Common myeloid progenitor, CD34-positive (primary cell): ENCODE measurements around the gene PTPN1.

Experiments used
- CTCF ChIA-PET: fragments of 350-600 bp; sonication (Branson Sonifier 250); formaldehyde crosslinking; loops from one replicate; lab custom pipeline; 2021; ENCODE audit warnings: antibody characterized with exemption; lab: Charles Lee
- POLR2A ChIA-PET: fragments of 350-600 bp; sonication (Branson Sonifier 250); formaldehyde crosslinking; loops from one replicate; lab custom pipeline; 2021; ENCODE audit warnings: antibody characterized with exemption; lab: Charles Lee
- DNase-seq, 3 donors: peaks; one replicate each; pipeline versions ENCODE4 v3.0.0 to v3.0.0-alpha.2; 2013
- H3K27ac ChIP-seq, 2 experiments: 1 replicate in 1 of 2; 2 replicates in 1 of 2; pipeline ENCODE4 v1.7.0; 2013; ENCODE audit warnings: inconsistent platforms in 2 of 2, low read length in 2 of 2, mild to moderate bottlenecking in 2 of 2, low read depth in 1 of 2, moderate library complexity in 1 of 2; ENCODE audit not compliant: severe bottlenecking in 2 of 2, insufficient read depth in 1 of 2, poor library complexity in 1 of 2
- H3K27me3 ChIP-seq, 5 experiments: replicated peaks in 2 of 5; 1 replicate in 3 of 5; 2 replicates in 2 of 5; pipeline versions ENCODE4 v1.6.1 to v1.7.0; 2013; ENCODE audit warnings: low read length in 4 of 5, mild to moderate bottlenecking in 2 of 5, moderate library complexity in 2 of 5, inconsistent platforms in 1 of 5; ENCODE audit not compliant: insufficient read depth in 5 of 5, control insufficient read depth in 4 of 5
- H3K36me3 ChIP-seq, 4 experiments: 1 replicate in 2 of 4; 2 replicates in 2 of 4; pipeline versions ENCODE4 v1.6.1 to v1.7.0; 2013; ENCODE audit warnings: low read length in 3 of 4, control low read depth in 1 of 4, mild to moderate bottlenecking in 1 of 4; ENCODE audit not compliant: control insufficient read depth in 4 of 4, insufficient read depth in 4 of 4
- H3K4me1 ChIP-seq, 4 experiments: 1 replicate in 3 of 4; 2 replicates in 1 of 4; pipeline versions ENCODE4 v1.6.1 to v1.7.1; 2013; ENCODE audit warnings: low read length in 3 of 4, mild to moderate bottlenecking in 3 of 4, control low read depth in 1 of 4, inconsistent platforms in 1 of 4, moderate library complexity in 1 of 4; ENCODE audit not compliant: control insufficient read depth in 4 of 4, insufficient read depth in 4 of 4; ENCODE audit errors: control extremely low read depth in 1 of 4
- H3K4me3 ChIP-seq, 7 experiments: 1 replicate in 4 of 7; 2 replicates in 3 of 7; pipeline versions ENCODE4 v1.5.1 to v1.7.0; 2013; ENCODE audit warnings: mild to moderate bottlenecking in 7 of 7, low read length in 6 of 7, moderate library complexity in 6 of 7, inconsistent platforms in 2 of 7, low read depth in 2 of 7, control low read depth in 1 of 7; ENCODE audit not compliant: insufficient read depth in 4 of 7, control insufficient read depth in 1 of 7; ENCODE audit errors: extremely low read depth in 1 of 7
- H3K9me3 ChIP-seq, 5 experiments: 1 replicate in 4 of 5; 2 replicates in 1 of 5; pipeline versions ENCODE4 v1.6.1 to v1.7.1; 2013; ENCODE audit warnings: low read length in 4 of 5, mild to moderate bottlenecking in 2 of 5, inconsistent platforms in 1 of 5, low read depth in 1 of 5, moderate library complexity in 1 of 5; ENCODE audit not compliant: control insufficient read depth in 4 of 5, insufficient read depth in 2 of 5; ENCODE audit errors: control extremely low read depth in 1 of 5
- WGBS: methylation state at CpG from one replicate; pipeline ENCODE4 v1.1.5; 2013; ENCODE audit not compliant: insufficient coverage; 5-methylcytosine and 5-hydroxymethylcytosine counted together

Gene PTPN1

DNA sequence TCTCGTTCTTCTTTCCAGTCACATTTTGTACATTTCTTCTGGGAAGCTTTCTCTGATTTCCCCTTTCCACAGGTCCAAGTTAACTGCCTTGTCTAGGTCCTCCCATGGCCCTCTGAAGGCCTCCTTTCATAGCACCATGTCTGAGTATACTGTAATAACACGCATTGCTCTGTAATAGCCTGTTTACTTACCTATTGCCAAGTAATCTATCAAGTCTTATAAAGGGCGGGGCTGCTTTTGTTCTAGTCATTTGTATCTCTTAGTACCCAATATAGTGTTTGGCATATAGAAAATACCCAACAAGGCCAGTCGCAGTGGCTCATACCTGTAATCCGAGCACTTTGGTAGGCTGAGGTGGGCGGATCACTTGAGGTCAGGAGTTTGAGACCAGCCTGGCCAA, 17.9 kb downstream of the PTPN1 start:
- no peak for DNase-seq
- Histone ChIP-seq H3K27ac (no peak overlapping the region), H3K4me1 (peaks cover 9 to 49% (median 25%) of the 10 kb centered on the region in 4 experiments), H3K27me3 (no peaks in the 10 kb centered on the region), H3K9me3 (no peaks in the 10 kb centered on the region), H3K36me3 (peaks cover 0 to 4% (median 2%) of the 10 kb centered on the region in 4 experiments), H3K4me3 (no peak overlapping the region)
- POLR2A ChIA-PET = no interaction called here
- CTCF ChIA-PET = interaction anchor here (32.0 to 55.4 kb wide), 2 partner anchors 16 to 22 kb away, joined by 906 read pairs; partner anchors contain the start of gene PTPN1
- 0% methylated on average over 1 of the region's 6 CpGs for WGBS

DNA sequence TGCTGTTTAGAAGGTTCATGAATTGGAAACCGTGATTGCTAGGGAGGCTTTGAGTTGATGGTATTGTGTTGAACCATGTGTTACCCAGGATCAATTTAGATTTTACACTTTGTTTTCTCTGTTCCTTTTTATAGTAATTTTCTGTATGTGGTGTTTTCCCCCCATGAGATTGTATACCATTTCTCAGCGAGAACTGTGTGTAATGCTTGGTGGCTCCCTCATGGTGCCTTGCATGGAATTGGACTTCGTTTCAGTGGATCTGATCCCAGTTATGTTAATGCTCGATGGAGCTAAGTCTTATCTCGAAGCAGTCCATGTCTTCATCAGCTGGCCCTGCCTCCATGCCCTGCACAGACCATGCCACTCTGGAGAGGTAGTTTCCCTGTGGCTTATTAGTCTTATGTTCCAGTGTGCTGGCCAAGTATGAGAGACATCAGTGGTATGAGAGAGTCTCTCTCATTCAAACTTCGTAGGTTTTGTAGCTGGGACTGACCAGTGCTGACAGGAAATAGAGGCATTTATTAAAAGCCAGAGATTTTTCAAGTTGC, 18.7 kb downstream of the PTPN1 start:
- no peak for DNase-seq
- CTCF ChIA-PET = interaction anchor here (1.1 to 55.4 kb wide), 2 partner anchors 17 to 46 kb away, joined by 3 to 906 read pairs; partner anchors contain the start of gene PTPN1
- H3K36me3 ChIP-seq = peaks cover 0 to 9% (median 0%) of the 10 kb centered on the region in 4 experiments
- POLR2A ChIA-PET = interaction anchor here (1.0 kb wide), 1 partner anchor 19 kb away, joined by 3 read pairs; the partner anchor contains the start of gene PTPN1
- no peaks in the 10 kb centered on the region for H3K27me3 ChIP-seq
- 83% methylated on average over 6 of the region's 6 CpGs for WGBS
- H3K9me3 ChIP-seq = no peaks in the 10 kb centered on the region
- H3K27ac ChIP-seq = no peak overlapping the region
- peaks cover 9 to 44% (median 18%) of the 10 kb centered on the region in 4 experiments for H3K4me1 ChIP-seq
- no peak overlapping the region for H3K4me3 ChIP-seq

- H3K9me3 ChIP-seq = no peaks in the 10 kb centered on the region
- whole genome bisulfite sequencing = 100% methylated on average over 3 of the region's 6 CpGs
- no peak for DNase-seq
- no peak overlapping the region for H3K4me3 ChIP-seq
- CTCF ChIA-PET = interaction anchor here (1.4 to 55.4 kb wide), 2 partner anchors 20 to 37 kb away, joined by 3 to 906 read pairs; partner anchors contain the start of gene PTPN1
- H3K36me3 ChIP-seq = peaks cover 0 to 11% (median 2%) of the 10 kb centered on the region in 4 experiments
- no peaks in the 10 kb centered on the region for H3K27me3 ChIP-seq
- no peak overlapping the region for H3K27ac ChIP-seq
- H3K4me1 ChIP-seq = peaks cover 0 to 34% (median 7%) of the 10 kb centered on the region in 4 experiments
- POLR2A ChIA-PET = no interaction called here
These were observed 22.0 kb downstream of the PTPN1 start for GRCh38 chr20:50532221-50532620.

GRCh38 chr20:50533061-50533460, 22.9 kb downstream of the PTPN1 start:
- Histone ChIP-seq H3K27ac (no peak overlapping the region), H3K27me3 (no peaks in the 10 kb centered on the region), H3K9me3 (no peaks in the 10 kb centered on the region), H3K4me3 (no peak overlapping the region), H3K36me3 (peaks cover 0 to 10% (median 2%) of the 10 kb centered on the region in 4 experiments), H3K4me1 (peaks cover 3 to 42% (median 14%) of the 10 kb centered on the region in 4 experiments)
- CTCF ChIA-PET = interaction anchor here (0.7 to 55.4 kb wide), 3 partner anchors 13 to 36 kb away, joined by 3 to 906 read pairs (median 4); partner anchors contain the start of gene PTPN1
- 100% methylated on average over 1 of the region's 3 CpGs for WGBS
- no peak for DNase-seq
- POLR2A ChIA-PET = no interaction called here

DNA sequence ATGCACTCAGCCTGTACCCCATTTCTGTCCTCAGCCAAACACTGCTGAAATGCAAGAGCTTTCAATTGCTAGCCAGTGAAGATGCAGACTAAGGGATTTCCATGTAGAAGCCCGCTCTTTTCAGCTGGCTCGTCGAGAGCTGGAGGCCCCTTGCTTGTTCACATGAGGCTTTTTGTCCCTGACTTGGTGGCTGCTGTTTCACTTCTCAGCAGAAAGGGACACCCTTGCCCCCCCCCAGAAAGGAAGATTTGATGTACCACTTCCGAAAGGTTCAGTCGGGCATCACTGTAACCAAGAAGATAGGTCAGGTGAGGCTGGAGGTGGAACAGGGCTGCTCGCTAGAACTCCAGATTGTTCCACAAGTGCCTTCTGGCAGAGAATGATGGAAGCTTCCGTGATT, 23.3 kb downstream of the PTPN1 start:
- H3K27me3 ChIP-seq = no peaks in the 10 kb centered on the region
- peaks cover 0 to 8% (median 2%) of the 10 kb centered on the region in 4 experiments for H3K36me3 ChIP-seq
- 93% methylated on average over 7 of the region's 7 CpGs for WGBS
- no peak overlapping the region for H3K27ac ChIP-seq
- H3K9me3 ChIP-seq = no peaks in the 10 kb centered on the region
- CTCF ChIA-PET = interaction anchor here (0.7 to 55.4 kb wide), 3 partner anchors 12 to 40 kb away, joined by 3 to 906 read pairs (median 4); partner anchors contain the start of gene PTPN1
- peaks cover 7 to 46% (median 18%) of the 10 kb centered on the region in 4 experiments for H3K4me1 ChIP-seq
- H3K4me3 ChIP-seq = no peak overlapping the region
- DNase-seq = no peak
- POLR2A ChIA-PET = no interaction called here

DNA sequence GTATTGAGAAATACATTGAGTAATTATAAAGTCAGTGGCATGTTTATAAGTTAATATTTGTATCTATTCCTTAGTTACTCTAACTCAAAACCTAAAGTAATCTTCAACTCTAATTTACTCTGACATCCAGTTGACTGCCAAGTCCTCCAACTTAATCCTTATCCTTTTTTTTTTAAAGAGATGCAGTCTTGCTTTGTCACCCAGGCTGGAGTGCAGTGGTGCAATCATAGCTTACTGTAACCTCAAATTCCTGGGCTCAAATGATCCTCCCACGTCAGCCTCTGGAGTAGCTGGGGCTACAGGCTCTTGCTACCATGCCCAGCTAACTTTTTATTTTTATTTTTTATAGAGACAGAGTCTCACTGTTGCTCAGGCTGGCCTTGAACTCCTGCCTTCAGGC, 24.4 kb downstream of the PTPN1 start:
- H3K27me3 ChIP-seq = no peaks in the 10 kb centered on the region
- H3K9me3 ChIP-seq = no peaks in the 10 kb centered on the region
- no peak overlapping the region for H3K4me3 ChIP-seq
- no CpG with 5 or more reads among the region's 1 CpG for WGBS
- DNase-seq = no peak
- H3K36me3 ChIP-seq = peaks cover 0 to 8% (median 2%) of the 10 kb centered on the region in 4 experiments
- peaks cover 10 to 52% (median 18%) of the 10 kb centered on the region in 4 experiments for H3K4me1 ChIP-seq
- POLR2A ChIA-PET = interaction anchor here (0.6 kb wide), 1 partner anchor 529 kb away, joined by 4 read pairs; no protein-coding TSS in a partner anchor
- no peak overlapping the region for H3K27ac ChIP-seq
- CTCF ChIA-PET = interaction anchor here (0.9 to 55.4 kb wide), 3 partner anchors 14 to 39 kb away, joined by 3 to 906 read pairs (median 3); partner anchors contain the start of gene PTPN1

DNA sequence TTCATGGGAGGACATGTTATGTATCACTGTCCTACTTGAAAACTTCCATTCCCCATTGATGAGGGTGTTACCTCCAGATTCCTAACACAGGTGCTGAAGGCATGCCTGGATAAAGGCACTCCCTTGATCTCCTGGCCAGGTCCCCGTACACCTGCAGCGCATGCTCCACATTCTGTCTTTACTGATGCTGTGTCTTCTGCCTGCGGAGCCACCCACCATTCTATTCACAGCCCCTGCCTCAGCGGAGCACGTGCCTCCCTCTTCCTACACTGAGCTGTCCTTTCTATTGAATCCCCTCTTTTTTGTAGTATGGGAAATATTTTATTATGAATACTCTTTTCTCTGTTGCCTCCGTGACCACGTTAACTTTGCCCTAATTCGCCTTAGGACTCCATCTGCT, 25.0 kb downstream of the PTPN1 start:
- H3K27ac ChIP-seq = no peak overlapping the region
- 100% methylated on average over 5 of the region's 8 CpGs for WGBS
- CTCF ChIA-PET = interaction anchor here (1.0 to 55.4 kb wide), 2 partner anchors 13 to 23 kb away, joined by 3 to 906 read pairs; partner anchors contain the start of gene PTPN1

More for the DNA sequence above, 25.0 kb downstream of the PTPN1 start:
- H3K36me3 ChIP-seq = peaks cover 0 to 8% (median 2%) of the 10 kb centered on the region in 4 experiments
- POLR2A ChIA-PET = interaction anchor here (0.7 to 0.9 kb wide), 2 partner anchors 14 to 24 kb away, joined by 3 read pairs; no protein-coding TSS in a partner anchor
- no peaks in the 10 kb centered on the region for H3K9me3 ChIP-seq
- no peak for DNase-seq
- no peak overlapping the region for H3K4me3 ChIP-seq
- no peaks in the 10 kb centered on the region for H3K27me3 ChIP-seq
- peaks cover 10 to 55% (median 19%) of the 10 kb centered on the region in 4 experiments for H3K4me1 ChIP-seq
